Measurements from ENCODE around the gene EIF4E2. TPM values are rescaled to one million over a fixed set of nuclear protein-coding genes. Genes with fewer than 3 reads are reported as not detected.

Gene EIF4E2
- total and polyA plus RNA-seq, 2 of the 4 experiments (the other 2 are of a cell fraction), result 52.1 to 105 TPM

GRCh38 chr2:232516551-232516950 is 33.9 kb upstream of the EIF4E2 start:
- WGBS, 2 experiments (ENCODE audit: extremely low coverage in 2 of 2, insufficient read length in 1 of 2), result no CpG with 5 or more reads among the region's 3 CpGs
- no peak overlapping the region for H4K5ac ChIP-seq (ENCODE audit: low read depth, low read length)
- BruUV-seq (replicated peaks), result no TSS peak
- TF ChIP-seq RFX5 (IDR thresholded peaks at IDR 0.05; ENCODE audit: low read depth, low read length) (no peak), RAD21 (IDR thresholded peaks at IDR 0.05; ENCODE audit: low read length) (no peak), FOS (IDR thresholded peaks at IDR 0.05; ENCODE audit: low read depth, low read length) (no peak), MAZ (IDR thresholded peaks at IDR 0.05; ENCODE audit: borderline replicate concordance, low read depth, low read length) (no peak), BHLHE40 (IDR thresholded peaks at IDR 0.05; ENCODE audit: low read depth, low read length) (no peak), POLR2A (IDR thresholded peaks at IDR 0.05; ENCODE audit: low read depth, low read length) (no peak), CTCF (conservative IDR thresholded peaks at IDR 0.05; ENCODE audit: low read depth, low read length) (no peak), ELK1 (IDR thresholded peaks at IDR 0.05; ENCODE audit: borderline replicate concordance, low read depth, low read length) (no peak), CHD1 (IDR thresholded peaks at IDR 0.05; ENCODE audit: low read depth, low read length) (no peak), MXI1 (IDR thresholded peaks at IDR 0.05; ENCODE audit: borderline replicate concordance, low read depth, low read length) (no peak), SMC3 (IDR thresholded peaks at IDR 0.05; ENCODE audit: low read depth, low read length) (no peak), RCOR1 (IDR thresholded peaks at IDR 0.05; ENCODE audit: insufficient replicate concordance, low read length) (no peak), CEBPB (IDR thresholded peaks at IDR 0.05; ENCODE audit: low read depth, low read length) (no peak), NFE2L2 (IDR thresholded peaks at IDR 0.05; ENCODE audit: low read depth, low read length) (no peak), MAFK (IDR thresholded peaks at IDR 0.05; ENCODE audit: low read depth, low read length) (no peak)
- TF ChIP-seq, protein P1, sequence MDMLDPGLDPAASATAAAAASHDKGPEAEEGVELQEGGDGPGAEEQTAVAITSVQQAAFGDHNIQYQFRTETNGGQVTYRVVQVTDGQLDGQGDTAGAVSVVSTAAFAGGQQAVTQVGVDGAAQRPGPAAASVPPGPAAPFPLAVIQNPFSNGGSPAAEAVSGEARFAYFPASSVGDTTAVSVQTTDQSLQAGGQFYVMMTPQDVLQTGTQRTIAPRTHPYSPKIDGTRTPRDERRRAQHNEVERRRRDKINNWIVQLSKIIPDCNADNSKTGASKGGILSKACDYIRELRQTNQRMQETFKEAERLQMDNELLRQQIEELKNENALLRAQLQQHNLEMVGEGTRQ (IDR thresholded peaks at IDR 0.05; ENCODE audit: low read depth, low read length), result no peak
- no peak overlapping the region for H3K4ac ChIP-seq (ENCODE audit: low read depth, low read length)
- intact Hi-C loops (cut with micrococcal nuclease) (no loop called here), in situ Hi-C loops (cut with MboI; ENCODE audit: low sequenced_read_pairs) (no loop called here), dilution Hi-C loops (cut with HindIII; ENCODE audit: low sequenced_read_pairs, unreplicated experiment) (no loop called here)
- no peak overlapping the region for H2BK5ac ChIP-seq (ENCODE audit: low read depth, low read length, poor library complexity, severe bottlenecking)
- H2BK120ac ChIP-seq (ENCODE audit: low read depth, low read length), result no peak overlapping the region
- ChIA-PET CTCF (no interaction called here), POLR2A (ENCODE audit: unreplicated experiment) (no interaction called here)
- H2AFZ ChIP-seq (replicated peaks; ENCODE audit: low read length, poor library complexity), result no peak overlapping the region
- no peak overlapping the region for H2AK5ac ChIP-seq (ENCODE audit: low read depth, low read length)
- H3K27ac ChIP-seq (ENCODE audit: insufficient read depth, low read length), result no peak overlapping the region
- no peak overlapping the region for H3K56ac ChIP-seq (ENCODE audit: extremely low read depth, insufficient read depth, low read length)
- no peaks in the 10 kb centered on the region for H3K4me1 ChIP-seq (ENCODE audit: control insufficient read depth, insufficient read depth, low read length)
- no peak for ATAC-seq (ENCODE audit: low read depth)
- no peak overlapping the region for H3K4me2 ChIP-seq (ENCODE audit: low read depth, low read length)
- no peak overlapping the region for H3K18ac ChIP-seq (ENCODE audit: low read depth, low read length)
- no peaks in the 10 kb centered on the region for H3K9me3 ChIP-seq (ENCODE audit: control insufficient read depth, insufficient read depth, low read length)
- no peak overlapping the region for H2BK20ac ChIP-seq (ENCODE audit: low read depth, low read length)
- no peaks in the 10 kb centered on the region for H3K36me3 ChIP-seq (ENCODE audit: control insufficient read depth, insufficient read depth, low read length)
- H4K20me1 ChIP-seq (ENCODE audit: insufficient read depth, low read length), result no peaks in the 10 kb centered on the region
- no peak overlapping the region for H2BK15ac ChIP-seq (ENCODE audit: low read depth, low read length)
- no peaks in the 10 kb centered on the region for H3K9me1 ChIP-seq (ENCODE audit: insufficient read depth, low read length)
- no peak for DNase-seq
- H3K14ac ChIP-seq (replicated peaks; ENCODE audit: low read depth, low read length), result no peak overlapping the region
- no peaks in the 10 kb centered on the region for H3K79me1 ChIP-seq (ENCODE audit: low read depth in 1 of 2, low read length in 2 of 2)
- no peak overlapping the region for H3K9ac ChIP-seq (ENCODE audit: low read depth, low read length)
- H4K8ac ChIP-seq (ENCODE audit: low read depth in 2 of 2, low read length in 2 of 2), result no peak overlapping the region
- no peak overlapping the region for H4K91ac ChIP-seq (ENCODE audit: insufficient read depth, low read depth, low read length)
- no peak overlapping the region for H3K23ac ChIP-seq (ENCODE audit: low read depth, low read length)
- no peak overlapping the region for H3K4me3 ChIP-seq (ENCODE audit: insufficient read depth, low read depth, low read length)
- H3K27me3 ChIP-seq (ENCODE audit: control insufficient read depth, insufficient read depth, low read length), result peaks cover 60% of the 10 kb centered on the region
- no peak overlapping the region for H2AK9ac ChIP-seq (replicated peaks; ENCODE audit: low read depth, low read length, poor library complexity)

All from IMR-90 (cell line).